HCEC 1CT (cell line): ENCODE data around the gene CEACAM18.
A peak's percentile ranks its signal among the peaks of the same experiment; 100 is the strongest.
"Not testable (repeated sequence)": the region's sequence is repeated elsewhere in the genome, so short reads cannot be mapped to it uniquely, and the experiment has no call there.

ENCODE experiments used
- DNase-seq: peaks from one replicate; pipeline ENCODE4 v3.0.0-alpha.2; 2017

CEACAM18 gene

DNA sequence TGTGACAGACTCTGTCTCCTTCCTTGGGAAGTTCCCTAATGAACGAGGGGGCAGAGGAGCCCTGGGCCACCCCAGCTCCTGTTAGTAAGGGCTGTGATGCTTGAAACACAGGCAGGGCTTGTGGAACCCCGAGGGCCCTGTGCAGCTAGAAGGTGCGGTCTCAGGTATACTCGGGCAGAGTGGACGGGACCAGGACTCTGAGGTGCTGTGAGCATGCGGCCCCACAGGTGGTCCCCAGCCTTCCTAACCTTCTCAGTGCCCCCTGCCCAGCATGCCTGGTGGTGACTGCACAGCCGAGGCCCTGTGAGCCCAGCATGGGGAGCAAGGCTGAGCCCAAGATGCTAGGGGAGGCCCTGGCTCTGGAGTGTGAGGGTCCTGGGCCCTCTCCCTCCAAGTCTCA lies 16.1 kb upstream of the CEACAM18 start:
- no peak for DNase-seq

DNA sequence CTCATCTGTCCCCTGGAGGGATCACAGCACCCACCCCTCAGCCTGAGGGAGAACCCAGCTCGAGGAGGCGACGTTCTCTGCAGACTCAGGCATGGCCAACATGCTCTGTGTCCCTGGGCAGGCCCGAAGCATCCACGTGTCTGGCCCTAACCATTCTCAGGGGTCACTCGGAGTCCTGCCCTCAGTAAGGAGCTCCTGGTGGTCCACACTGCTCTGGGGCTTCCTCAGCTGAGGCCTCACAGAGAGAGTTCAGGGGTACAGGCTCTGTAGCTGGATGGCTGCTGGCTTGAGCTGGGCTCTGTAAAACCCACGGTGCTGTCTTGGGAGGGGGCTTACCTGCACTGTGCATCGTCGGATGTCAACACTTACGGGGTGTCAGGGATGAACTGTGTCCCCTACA lies 15.7 kb upstream of the CEACAM18 start:
- no peak for DNase-seq

DNA sequence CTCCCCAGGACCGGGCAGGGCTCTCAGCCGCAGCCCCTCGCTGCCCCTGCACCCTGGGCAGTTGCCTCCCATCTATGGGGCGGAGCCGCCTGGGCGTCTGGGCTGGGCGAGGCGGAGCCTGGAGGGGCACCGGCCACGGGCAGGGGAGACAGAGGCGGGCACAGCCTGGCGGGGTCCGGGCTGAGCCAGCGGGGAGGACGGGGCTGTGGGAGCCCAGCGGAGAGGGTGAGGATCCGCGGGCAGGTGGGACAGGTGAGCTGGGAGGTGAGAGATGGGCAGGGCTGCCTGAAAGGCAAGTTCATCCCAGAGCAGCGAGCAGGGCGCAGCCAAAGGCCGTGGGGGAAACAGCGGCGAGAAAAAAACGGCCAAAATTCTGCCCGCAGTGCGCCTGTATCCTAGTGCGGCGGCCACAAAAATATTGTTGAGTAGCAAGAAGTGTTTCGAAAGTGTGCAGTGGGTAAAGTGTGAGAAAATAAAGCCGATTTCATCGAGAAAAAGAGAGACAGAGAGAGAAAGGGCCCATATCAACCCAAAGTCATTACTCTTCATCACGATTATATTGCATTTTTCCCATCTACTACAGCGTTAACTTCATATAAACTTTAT lies 14.3 kb upstream of the CEACAM18 start:
- not testable (repeated sequence) for DNase-seq

DNA sequence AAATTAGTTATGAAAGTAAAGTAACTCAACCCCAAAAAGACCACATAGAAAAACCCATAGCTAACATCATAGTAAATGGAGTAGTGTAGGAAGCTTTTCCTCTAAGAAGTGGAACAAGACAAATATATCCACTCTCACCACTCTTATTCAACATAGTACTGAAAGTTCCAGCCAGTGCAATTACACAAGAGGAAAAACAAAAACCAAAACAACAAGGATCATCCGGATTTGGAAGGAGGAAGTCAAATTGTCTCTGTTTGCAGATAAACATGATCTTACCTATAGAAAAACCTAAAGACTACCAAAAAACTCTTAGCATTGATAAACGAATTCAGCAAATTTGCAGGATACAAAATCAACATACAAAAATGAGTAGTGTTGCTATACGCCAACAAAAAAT lies 11.6 kb upstream of the CEACAM18 start:
- DNase-seq, result no peak

DNA sequence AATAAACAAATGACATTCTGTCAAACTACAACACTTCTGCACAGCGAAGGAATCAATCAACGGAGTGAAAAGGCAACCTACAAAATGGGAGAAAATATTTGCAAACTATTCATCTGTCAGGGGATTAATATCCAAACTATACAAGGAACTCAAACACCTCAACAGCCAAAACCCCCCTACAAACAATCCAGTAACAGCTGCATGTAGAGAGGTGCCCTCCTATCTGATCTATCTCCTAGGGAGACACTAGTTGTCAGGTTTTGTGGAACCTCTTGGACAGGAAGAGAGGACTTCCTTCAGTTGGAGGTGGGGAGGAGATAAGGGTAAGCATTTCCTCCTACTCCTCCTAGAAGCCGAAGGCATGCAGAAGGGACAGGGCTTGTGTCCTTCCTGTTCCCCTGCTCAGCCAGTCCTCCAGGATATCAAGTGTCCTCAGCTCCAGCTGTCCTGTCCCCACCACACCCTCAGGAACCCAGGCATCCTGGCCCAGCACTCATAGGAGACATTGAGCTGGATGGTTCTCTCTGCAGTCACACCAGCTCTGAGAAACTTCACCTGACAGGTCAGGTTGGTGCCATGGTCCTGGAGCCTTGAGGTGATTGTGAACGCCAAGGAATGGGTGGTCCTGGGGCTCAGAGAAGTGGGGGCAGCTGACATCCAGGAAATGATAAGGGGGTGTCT lies 10.3 kb upstream of the CEACAM18 start:
- no peak for DNase-seq

DNA sequence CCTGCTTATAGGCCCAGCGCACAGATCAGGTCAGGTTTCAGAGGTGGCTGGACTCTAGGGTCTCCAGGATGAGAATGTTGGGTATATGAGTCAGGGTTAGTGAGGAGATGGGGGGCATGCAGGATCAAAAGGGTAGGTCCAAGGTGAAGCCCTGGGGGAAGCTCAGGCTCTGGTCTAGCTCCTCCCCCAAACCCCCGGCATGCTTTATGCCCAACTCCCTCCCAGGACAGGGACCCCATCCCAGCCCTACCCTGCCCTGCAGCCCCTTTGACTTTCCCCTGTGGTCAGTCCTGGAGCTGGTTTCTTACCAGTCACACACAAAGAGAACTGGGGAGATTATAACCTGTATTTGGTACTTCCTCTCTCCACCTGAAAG lies 9.8 kb upstream of the CEACAM18 start:
- no peak for DNase-seq

DNA sequence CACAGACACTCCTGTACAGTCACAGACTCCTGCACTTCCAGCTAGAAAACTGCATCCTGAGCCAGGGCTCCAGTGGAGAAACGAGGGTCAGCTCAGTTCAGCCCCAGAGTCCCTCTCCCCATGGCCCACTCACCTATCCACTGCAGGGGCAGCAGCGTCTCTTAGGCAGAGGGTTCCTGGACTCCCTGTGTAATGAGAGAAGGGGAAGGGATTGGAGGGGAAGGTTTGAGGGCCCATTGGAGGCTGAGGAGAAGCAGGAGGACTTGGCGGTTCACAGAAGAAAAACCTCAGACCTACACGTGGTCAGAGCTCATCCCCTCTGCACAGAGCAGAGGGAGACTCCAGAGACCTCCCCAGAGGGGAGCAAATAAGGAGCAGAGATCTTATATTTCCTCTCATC lies 9.2 kb upstream of the CEACAM18 start:
- no peak for DNase-seq

DNA sequence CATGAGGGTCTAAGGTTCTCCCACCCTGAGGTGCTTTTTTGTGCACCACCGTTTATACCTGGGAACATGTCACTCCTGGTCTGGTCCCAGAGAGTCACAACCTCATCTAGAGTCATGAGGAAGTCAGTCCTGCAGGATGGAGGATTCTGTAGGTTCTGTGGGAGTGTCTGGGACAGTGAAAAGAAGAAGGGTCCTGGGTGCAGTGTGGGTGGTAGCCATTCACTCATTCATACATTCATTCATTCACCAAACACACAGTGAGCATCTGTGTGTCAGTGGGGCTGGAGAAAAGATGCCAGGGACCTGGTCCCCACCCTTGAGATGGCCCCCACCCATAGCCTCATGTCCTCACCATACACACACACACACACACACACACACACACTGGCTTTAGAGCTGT lies 8.7 kb upstream of the CEACAM18 start:
- DNase-seq, result no peak

DNA sequence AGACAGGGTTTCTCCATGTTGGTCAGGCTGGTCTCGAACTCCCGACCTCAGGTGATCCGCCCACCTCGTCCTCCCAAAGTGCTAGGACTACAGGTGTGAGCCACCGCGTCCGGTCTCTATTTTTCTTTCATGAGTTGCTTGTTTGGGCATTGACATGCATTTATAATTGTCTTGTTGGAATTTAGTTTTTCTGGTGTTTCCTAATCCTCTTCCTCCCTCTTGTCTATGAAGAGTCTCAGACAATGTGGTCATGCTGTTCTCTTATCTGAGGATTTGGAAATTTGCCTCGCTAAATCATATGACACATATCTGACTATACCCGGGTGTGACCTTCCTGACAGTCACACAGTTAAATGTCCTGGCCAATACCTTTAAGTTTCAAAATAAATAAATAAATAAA lies 7.4 kb upstream of the CEACAM18 start:
- no peak for DNase-seq

DNA sequence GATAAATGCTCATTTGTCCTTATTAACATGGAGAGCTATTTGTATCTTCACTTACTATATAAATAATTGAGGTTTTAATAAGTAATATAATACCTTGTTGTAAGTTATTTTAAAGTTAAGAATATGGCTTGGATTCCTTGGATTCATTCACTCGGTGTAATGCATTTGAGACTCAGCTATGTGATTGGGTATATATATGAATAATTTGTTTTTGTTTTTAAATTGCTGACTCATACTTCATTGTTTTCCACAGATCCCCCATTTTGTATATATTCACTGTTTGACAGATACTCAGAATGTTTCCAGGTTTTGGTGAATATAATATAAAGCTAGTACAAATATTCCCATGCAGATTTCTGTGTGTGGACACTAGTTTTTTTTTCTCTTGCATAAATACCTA lies 6.8 kb upstream of the CEACAM18 start:
- no peak for DNase-seq

DNA sequence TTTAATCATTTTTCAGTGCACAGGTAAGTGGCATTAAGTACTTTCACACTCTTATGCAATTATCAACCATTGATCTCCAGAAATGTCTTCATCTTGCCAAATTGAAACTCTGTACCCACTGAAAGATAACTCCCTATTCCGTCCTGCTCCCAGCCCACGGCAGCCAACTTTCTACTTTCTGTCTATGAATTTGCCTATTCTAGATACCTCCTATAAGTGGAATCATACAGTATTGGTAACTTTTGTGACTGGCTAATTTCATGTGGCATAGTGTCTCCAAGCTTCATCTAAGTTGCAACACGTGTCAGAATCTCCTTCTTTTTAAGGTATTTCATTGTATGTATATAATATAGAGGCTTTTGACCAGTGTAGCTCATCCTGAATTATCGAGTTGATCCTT lies 5.7 kb upstream of the CEACAM18 start:
- no peak for DNase-seq

DNA sequence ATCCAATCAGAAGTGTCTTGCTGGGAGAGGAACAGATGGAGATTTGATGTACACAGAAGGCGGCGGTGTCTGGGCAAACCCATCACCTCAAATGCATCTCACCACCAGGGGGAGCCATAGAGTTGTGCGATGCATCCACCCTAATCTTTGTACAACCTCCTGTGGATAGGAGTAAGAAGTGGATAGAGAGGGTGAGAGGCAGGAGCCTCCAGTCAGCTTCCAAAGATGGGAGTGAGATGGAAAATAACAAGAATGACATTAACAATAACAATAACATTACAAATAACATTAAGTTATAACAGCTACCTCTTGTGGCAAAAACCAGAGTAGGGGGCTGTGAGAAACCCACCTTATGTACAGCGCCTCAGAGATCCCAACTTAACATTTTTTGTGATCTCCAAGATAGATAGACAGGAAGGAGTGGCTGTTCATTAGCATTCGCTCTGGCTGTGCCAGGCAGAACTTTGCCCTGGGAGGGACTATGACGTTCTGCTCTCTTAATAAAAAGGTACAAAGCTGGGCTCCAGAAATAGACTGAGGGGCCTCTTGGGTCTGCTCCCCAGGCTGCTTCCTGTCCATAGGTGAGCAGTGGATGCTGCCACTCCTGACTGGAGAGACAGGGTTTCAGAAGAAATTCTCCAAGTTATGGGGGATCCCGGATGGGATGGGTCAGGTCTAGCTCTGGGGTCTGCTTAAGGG lies 5.2 kb upstream of the CEACAM18 start:
- DNase-seq, result peak; percentile 18

DNA sequence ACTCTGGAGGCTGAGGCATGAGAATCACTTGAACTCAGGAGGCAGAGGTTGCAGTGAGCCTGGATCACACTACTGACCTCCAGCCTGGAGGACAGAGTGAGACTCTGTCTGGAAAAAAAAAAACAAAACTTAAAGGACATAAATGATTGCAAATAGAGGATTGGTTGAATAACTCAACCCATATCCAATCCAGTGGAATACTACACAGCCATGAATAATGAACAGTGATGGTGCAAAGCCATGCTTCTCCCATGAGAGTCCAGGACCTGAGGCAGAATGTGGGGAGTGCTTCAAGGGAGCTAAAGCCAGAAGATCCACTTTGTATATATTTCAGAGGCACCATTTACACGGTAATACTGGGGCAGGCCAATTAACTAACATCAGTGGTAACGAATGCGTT lies 2.2 kb upstream of the CEACAM18 start:
- DNase-seq, result no peak

DNA sequence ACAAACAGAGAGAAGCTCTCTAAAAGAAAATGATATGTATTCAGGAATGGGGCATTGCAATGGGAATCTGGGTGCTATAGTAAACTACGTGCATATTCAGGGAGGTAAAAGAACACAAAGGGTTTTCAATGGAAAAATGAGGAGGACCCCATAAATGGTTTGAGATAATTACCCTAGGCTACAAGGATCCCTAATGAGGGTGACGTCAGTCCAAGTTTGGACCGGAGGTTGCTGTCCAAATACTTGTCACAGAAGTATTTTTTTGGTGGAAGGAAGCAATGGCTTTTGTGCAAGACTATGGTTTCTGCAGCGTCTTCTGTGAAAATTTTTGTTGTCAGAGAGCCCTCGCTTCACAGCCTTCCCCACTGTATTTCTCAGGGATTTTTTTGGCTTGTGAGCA lies 995 bp upstream of the CEACAM18 start:
- DNase-seq, result no peak

DNA sequence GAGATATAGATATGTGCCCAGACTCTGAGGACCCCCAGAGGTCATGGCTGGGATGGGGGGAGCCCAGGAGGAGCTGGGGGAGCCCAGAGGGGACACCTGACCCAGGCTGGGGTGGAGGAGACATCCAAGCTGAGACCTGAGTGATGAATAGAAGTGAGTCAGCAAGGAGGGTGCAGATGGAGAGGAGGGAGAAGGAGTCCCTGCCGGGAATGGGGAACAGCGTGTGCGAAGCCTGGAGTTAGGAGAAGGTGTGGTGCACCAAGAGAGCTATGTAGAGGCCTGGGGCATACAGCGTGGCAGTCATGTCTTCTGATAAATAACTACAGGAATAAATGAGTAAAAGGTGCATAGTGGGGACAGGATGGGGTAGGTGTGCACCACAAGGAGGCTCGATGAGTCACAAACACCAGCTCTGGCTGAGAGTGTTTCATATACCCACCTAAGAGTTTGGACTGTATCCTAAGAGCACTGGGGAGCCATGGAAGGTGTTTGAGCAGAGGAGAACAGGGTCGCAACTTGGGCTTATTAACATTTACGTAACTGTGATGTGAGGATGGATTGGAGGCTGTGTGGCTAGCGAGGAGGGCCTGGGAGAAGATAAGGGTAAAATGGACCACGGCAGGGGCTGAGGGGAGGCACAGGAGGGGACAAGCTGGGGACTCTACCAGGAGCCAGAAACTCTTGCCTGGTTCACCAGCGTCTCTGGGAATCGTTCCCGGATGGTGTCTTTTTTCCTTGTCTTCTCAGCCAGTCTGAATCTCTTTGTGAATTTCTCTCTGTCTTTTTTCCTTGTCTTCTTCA lies 1.4 kb downstream of the CEACAM18 start:
- no peak for DNase-seq

DNA sequence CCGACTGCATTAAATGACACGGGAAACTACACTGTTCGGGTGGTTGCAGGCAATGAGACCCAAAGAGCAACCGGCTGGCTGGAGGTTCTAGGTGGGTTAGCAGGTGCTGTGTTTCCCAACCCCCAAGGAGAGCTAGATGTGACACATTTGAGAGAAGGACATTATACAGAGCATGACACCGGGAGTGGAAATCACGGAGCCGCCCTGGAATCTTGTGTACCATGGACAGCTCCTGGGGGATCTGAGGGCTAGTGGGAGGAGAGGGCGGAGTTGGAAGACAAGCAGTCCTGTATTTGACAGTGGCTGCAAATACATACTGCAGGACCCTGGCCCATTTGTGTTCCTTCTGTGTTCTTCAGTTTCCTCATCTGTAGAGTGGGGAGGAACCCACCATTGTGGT lies 2.3 kb downstream of the CEACAM18 start:
- DNase-seq, result no peak

DNA sequence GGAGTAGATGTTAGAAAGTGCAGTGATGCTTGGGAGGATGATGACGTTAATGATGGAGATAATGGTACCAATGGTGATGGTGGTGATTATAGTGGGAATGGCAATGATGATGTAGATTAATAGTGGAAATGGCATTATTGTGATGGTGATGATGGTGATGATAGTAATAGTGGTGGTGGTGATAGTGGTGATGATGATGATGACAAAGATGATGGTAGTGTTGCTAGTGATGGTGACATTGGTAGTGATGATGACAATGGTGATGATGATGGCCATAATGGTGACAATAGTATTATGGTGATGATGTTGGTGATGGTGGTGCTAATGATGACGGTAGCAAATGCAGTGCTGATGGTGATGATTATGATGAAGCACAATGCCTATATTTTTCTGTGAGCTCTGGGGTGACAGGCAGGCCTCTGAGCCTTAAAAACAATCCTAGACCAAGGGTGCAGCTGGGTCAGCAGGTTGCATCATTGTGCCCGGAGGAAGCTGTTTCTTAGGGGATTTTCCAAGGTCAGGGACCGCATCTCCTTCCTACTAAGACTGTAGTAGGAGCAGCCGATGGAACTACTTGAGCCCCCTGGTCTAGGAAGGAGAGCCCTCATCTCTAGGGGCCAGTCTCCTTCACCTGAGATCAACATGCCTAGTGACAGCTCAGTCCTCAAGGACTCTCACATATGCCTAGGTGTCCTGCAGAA lies 7.8 kb downstream of the CEACAM18 start:
- DNase-seq, result no peak

DNA sequence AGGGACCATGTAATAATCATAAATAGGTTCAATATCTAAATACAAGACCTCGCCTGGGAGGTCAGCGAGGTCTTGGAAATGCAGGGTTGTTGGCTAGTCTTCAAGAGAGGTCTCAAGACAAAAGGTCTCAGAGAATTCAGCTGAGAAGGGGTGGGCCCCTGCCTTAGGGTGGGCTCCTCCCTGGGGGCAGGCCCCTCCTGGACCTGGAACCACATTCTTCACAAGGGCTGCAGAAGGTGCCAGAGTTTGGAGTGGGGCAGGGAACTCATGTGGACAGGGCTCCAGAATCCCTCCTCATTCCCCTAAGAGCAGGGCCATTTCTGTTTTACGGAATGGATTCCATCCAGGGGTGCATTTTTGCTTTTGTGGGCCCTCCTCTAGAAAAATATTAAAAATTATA lies 10.2 kb downstream of the CEACAM18 start:
- DNase-seq, result no peak

DNA sequence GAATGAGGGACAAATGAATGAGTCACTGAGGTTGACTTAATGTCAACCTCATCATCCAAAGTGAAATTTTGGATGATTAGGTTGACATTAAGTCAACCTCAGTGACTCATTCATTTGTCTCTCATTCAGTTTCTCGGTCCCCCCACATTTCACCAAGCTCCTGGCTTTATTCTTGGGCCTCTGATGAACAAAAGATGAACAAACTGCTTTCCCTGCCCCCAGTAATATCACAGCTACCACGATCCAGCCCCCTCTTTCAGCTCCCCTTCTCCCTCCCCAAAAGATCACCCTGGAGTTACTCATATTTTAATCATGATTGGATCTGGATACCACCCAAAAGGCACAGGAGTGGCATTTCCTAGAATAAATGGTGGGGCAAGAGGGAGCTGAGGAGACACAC lies 10.8 kb downstream of the CEACAM18 start:
- no peak for DNase-seq

DNA sequence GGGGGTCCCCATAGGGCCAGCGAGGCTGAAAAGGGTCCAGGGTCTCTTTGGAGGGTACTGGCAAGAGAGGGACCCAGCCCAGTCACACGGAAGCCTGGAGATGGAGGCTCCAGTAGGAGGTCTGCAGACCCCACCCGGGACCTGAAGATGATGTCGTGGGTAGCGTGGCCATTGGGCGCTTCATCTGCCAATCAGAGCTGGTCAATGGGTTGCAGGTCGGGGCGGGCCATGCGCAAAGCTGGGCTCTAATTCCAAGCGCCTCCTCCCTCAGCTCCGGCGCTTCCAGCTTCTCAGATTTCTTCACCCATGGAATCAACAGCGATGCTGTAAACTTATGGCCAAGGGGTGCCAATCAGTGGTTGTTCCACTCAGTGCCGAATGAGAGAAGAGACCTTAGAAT lies 12.3 kb downstream of the CEACAM18 start:
- no peak for DNase-seq

DNA sequence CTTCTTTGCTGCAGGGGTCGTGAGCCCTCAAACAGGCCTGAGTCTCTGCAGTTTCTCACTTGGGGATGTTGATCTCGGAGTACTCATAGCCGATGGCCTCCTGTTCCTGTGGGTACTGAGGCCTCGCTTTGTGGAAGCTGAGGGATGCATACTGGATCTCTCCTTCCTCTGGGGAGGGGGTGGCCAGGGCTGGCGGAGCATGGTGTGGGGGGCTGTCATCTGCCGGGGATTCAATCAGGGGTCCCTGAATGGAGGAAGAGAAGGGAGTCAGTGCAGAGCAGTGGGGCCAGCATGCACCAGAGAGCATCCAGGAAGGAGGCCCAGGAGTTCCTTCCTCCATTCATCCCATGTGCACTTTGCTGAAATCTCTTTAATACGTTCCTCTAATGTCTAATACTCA lies 13.2 kb downstream of the CEACAM18 start:
- no peak for DNase-seq

DNA sequence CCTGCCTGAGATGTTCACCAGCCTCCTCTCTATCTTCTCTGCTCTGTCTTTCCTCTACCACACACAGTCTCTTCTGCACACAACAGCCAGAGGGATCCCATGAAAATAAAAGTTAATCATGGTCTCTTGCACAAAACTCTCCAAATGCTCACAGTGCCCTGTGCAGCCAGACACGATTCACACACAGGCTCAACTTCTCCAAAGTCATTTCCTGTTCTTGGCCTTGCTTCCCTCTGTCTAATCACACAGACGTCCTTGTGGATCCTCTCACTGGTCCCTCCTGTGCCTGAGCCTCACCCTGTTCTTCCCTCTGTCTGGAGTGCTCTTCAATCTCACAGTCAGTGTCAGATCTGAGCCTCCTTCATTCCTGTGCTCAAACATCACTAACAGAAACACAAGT lies 15.4 kb downstream of the CEACAM18 start:
- no peak for DNase-seq

DNA sequence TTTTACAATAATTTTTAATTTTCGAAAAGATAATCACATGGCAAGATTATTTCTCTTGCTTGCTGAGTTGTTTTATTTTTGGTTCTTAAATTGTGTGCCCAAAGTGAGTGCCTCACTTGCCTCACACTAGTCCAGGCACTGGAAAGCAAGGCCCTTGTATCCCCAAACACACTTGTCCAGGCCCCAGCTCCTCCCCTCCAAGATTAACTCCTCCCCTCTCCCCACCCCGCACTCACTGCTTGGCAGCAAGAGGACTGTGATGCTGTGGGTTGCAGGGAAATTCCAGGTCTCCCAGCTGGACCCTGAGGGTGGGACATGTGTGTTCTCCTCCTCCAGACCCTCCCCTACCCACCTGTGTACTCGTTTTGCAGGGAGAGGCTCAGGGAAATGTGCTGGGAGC lies 19.3 kb downstream of the CEACAM18 start:
- DNase-seq, result no peak
